ENCODE data around the gene CD209. TPM values are rescaled to one million over a fixed set of nuclear protein-coding genes. Genes with fewer than 3 reads are reported as not detected.

CD209 gene
- total RNA-seq, 2 experiments from 2014 or later = not detected

GRCh38 chr19:7787602-7788177 lies 40.4 kb upstream of the CD209 start:
- peaks cover 21% of the 10 kb centered on the region for H3K4me1 ChIP-seq (ENCODE audit: insufficient read depth, low read length)
- POLR2A ChIA-PET = no interaction called here

GRCh38 chr19:7787141-7787540 lies 39.8 kb upstream of the CD209 start:
- ATAC-seq (ENCODE audit: poor library complexity) (no peak), DNase-seq (no peak)
- Mint-ChIP-seq H3K36me3 (ENCODE audit: low read depth) (no peaks in the 10 kb centered on the region), H3K9me3 (no peaks in the 10 kb centered on the region), H3K4me3 (no peak overlapping the region), H3K4me1 (ENCODE audit: low read depth) (peaks cover 5% of the 10 kb centered on the region), H3K27ac (no peak overlapping the region), H3K27me3 (peaks cover 57% of the 10 kb centered on the region)
- no peaks in the 10 kb centered on the region for H3K36me3 ChIP-seq (ENCODE audit: insufficient read depth, low read length)
- peaks cover 0 to 33% of the 10 kb centered on the region in 2 experiments for H3K9me3 ChIP-seq (ENCODE audit: control insufficient read depth in 1 of 2, insufficient read depth in 1 of 2, low read length in 2 of 2)
- TF ChIP-seq CTCF (IDR thresholded peaks at IDR 0.05) = no peak
- H3K27me3 ChIP-seq (ENCODE audit: control insufficient read depth in 1 of 2, insufficient read depth in 2 of 2, low read length in 2 of 2) = peaks cover 33 to 43% of the 10 kb centered on the region in 2 experiments
- no peak overlapping the region for H3K4me3 ChIP-seq (ENCODE audit: low read length)
- intact Hi-C loops (cut with DNase I, micrococcal nuclease) = no loop called here
- ChIA-PET POLR2A (no interaction called here), CTCF (interaction anchor here (0.9 kb wide), 1 partner anchor 219 kb away, joined by 3 read pairs; no protein-coding TSS in a partner anchor)
- peaks cover 21% of the 10 kb centered on the region for H3K4me1 ChIP-seq (ENCODE audit: insufficient read depth, low read length)
- no peak overlapping the region for H3K27ac ChIP-seq (ENCODE audit: low read depth in 1 of 2, low read length in 2 of 2)

More at GRCh38 chr19:7787602-7788177, 40.4 kb upstream of the CD209 start:
- Histone ChIP-seq H3K9me3 (ENCODE audit: control insufficient read depth in 1 of 2, insufficient read depth in 1 of 2, low read length in 2 of 2) (peaks cover 0 to 33% of the 10 kb centered on the region in 2 experiments), H3K36me3 (ENCODE audit: insufficient read depth, low read length) (no peaks in the 10 kb centered on the region), H3K4me3 (ENCODE audit: low read length) (no peak overlapping the region), H3K27me3 (ENCODE audit: control insufficient read depth in 1 of 2, insufficient read depth in 2 of 2, low read length in 2 of 2) (peaks cover 33 to 43% of the 10 kb centered on the region in 2 experiments), H3K27ac (ENCODE audit: low read depth in 1 of 2, low read length in 2 of 2) (no peak overlapping the region)
- intact Hi-C loops (cut with DNase I, micrococcal nuclease) = no loop called here
- Mint-ChIP-seq H3K36me3 (ENCODE audit: low read depth) (no peaks in the 10 kb centered on the region), H3K4me1 (ENCODE audit: low read depth) (peaks cover 5% of the 10 kb centered on the region), H3K27me3 (peaks cover 61% of the 10 kb centered on the region), H3K9me3 (no peaks in the 10 kb centered on the region), H3K27ac (no peak overlapping the region), H3K4me3 (no peak overlapping the region)
- TF ChIP-seq CTCF (IDR thresholded peaks at IDR 0.05) = no peak
- CTCF ChIA-PET = interaction anchor here (0.9 kb wide), 1 partner anchor 219 kb away, joined by 3 read pairs; no protein-coding TSS in a partner anchor
- DNase-seq = no peak
- no peak for ATAC-seq (ENCODE audit: poor library complexity)

- no peaks in the 10 kb centered on the region for H3K9me3 Mint-ChIP-seq
- no peak for ATAC-seq (ENCODE audit: poor library complexity)
- CTCF ChIA-PET = no interaction called here
These were observed 37.5 kb upstream of the CD209 start for GRCh38 chr19:7784856-7785255.

More at GRCh38 chr19:7784856-7785255, 37.5 kb upstream of the CD209 start:
- DNase-seq = no peak
- Histone ChIP-seq H3K9me3 (ENCODE audit: control insufficient read depth in 1 of 2, insufficient read depth in 1 of 2, low read length in 2 of 2) (peaks cover 0 to 31% of the 10 kb centered on the region in 2 experiments), H3K27me3 (ENCODE audit: control insufficient read depth in 1 of 2, insufficient read depth in 2 of 2, low read length in 2 of 2) (peaks cover 26 to 37% of the 10 kb centered on the region in 2 experiments), H3K4me3 (ENCODE audit: low read length) (no peak overlapping the region), H3K4me1 (ENCODE audit: insufficient read depth, low read length) (peaks cover 20% of the 10 kb centered on the region), H3K27ac (ENCODE audit: low read depth in 1 of 2, low read length in 2 of 2) (no peak overlapping the region), H3K36me3 (ENCODE audit: insufficient read depth, low read length) (no peaks in the 10 kb centered on the region)
- Mint-ChIP-seq H3K36me3 (ENCODE audit: low read depth) (no peaks in the 10 kb centered on the region), H3K27me3 (peaks cover 51% of the 10 kb centered on the region), H3K4me1 (ENCODE audit: low read depth) (peaks cover 5% of the 10 kb centered on the region), H3K4me3 (no peak overlapping the region), H3K27ac (no peak overlapping the region)
- TF ChIP-seq CTCF (IDR thresholded peaks at IDR 0.05) = no peak
- intact Hi-C loops (cut with DNase I, micrococcal nuclease) = no loop called here
- POLR2A ChIA-PET = no interaction called here

Data from CD4-positive, alpha-beta T cell (primary cell).